Pulmonary artery endothelial cell (primary cell): Measurements from ENCODE around the gene CDC42EP2. TPM values are rescaled to one million over a fixed set of nuclear protein-coding genes. Genes with fewer than 3 reads are reported as not detected.

Source experiments
- DNase-seq: peaks from one replicate; pipeline ENCODE4 v3.0.0-alpha.2; 2011; ENCODE audit warnings: low read depth, low spot score
- total RNA-seq: library from RNA; depleted of rRNA; stranded (reverse); fragments of >200 nt; gene quantifications from 2 replicates; pipeline ENCODE4 v1.2.3, GENCODE V29; 2014

CDC42EP2 gene
- total RNA-seq, 1 donor from 2014 or later: 19.5 TPM

- DNase-seq: no peak
These were observed 41.2 kb downstream of the CDC42EP2 start for GRCh38 chr11:65355776-65356393.

- DNase-seq: no peak
These were observed 41.8 kb downstream of the CDC42EP2 start for GRCh38 chr11:65356394-65356972.

GRCh38 chr11:65357856-65358356 is 43.2 kb downstream of the CDC42EP2 start:
- no peak for DNase-seq

- no peak for DNase-seq
These were observed 47.8 kb downstream of the CDC42EP2 start for GRCh38 chr11:65362320-65362931.

GRCh38 chr11:65362966-65363365 is 48.3 kb downstream of the CDC42EP2 start:
- DNase-seq: no peak

- no peak for DNase-seq
These were observed 49.1 kb downstream of the CDC42EP2 start for GRCh38 chr11:65363770-65364169.

GRCh38 chr11:65366340-65366773 is 51.7 kb downstream of the CDC42EP2 start:
- no peak for DNase-seq

- no peak for DNase-seq
These were observed 56.0 kb downstream of the CDC42EP2 start for GRCh38 chr11:65370659-65371049.

Other genes with a start within 250 kb of the CDC42EP2 start
- gene CDCA5, start 230.8 kb upstream of the CDC42EP2 start, total RNA-seq: 9.0 and 16.0 TPM in 2 replicates
- 32.9 and 34.6 TPM in 2 replicates for gene ZFPL1, start 230.6 kb upstream of the CDC42EP2 start, total RNA-seq
- gene VPS51, start 218.7 kb upstream of the CDC42EP2 start, total RNA-seq: 174 and 190 TPM in 2 replicates
- 20.6 and 28.7 TPM in 2 replicates for gene TM7SF2, start 203.0 kb upstream of the CDC42EP2 start, total RNA-seq
- 10.0 and 11.3 TPM in 2 replicates for gene ZNHIT2, start 197.2 kb upstream of the CDC42EP2 start, total RNA-seq
- 222 and 473 TPM in 2 replicates for gene FAU, start 192.7 kb upstream of the CDC42EP2 start, total RNA-seq
- gene MRPL49, start 192.5 kb upstream of the CDC42EP2 start, total RNA-seq: 52.2 and 58.2 TPM in 2 replicates
- gene SYVN1, start 180.3 kb upstream of the CDC42EP2 start, total RNA-seq: 7.1 and 11.4 TPM in 2 replicates
- gene SPDYC, start 144.6 kb upstream of the CDC42EP2 start, total RNA-seq: not detected in 2 replicates
- gene CAPN1, start 132.9 kb upstream of the CDC42EP2 start, total RNA-seq: 151 and 203 TPM in 2 replicates
- gene POLA2, start 52.9 kb upstream of the CDC42EP2 start, total RNA-seq: 9.2 and 15.3 TPM in 2 replicates
- 24.3 and 38.3 TPM in 2 replicates for gene DPF2, start 19.0 kb downstream of the CDC42EP2 start, total RNA-seq
- 0.32 and 0.33 TPM in 2 replicates for gene TIGD3, start 39.9 kb downstream of the CDC42EP2 start, total RNA-seq
- gene SLC25A45, start 67.8 kb downstream of the CDC42EP2 start, total RNA-seq: 1.3 and 1.4 TPM in 2 replicates
- gene FRMD8, start 71.8 kb downstream of the CDC42EP2 start, total RNA-seq: 78.5 and 80.6 TPM in 2 replicates
- 64.8 and 99.3 TPM in 2 replicates for gene NEAT1, start 107.9 kb downstream of the CDC42EP2 start, total RNA-seq
- gene MALAT1, start 184.2 kb downstream of the CDC42EP2 start, total RNA-seq: 4,401 and 5,456 TPM in 2 replicates
- 60.9 and 77.9 TPM in 2 replicates for gene SCYL1, start 210.2 kb downstream of the CDC42EP2 start, total RNA-seq
- 19.4 and 23.1 TPM in 2 replicates for gene LTBP3, start 243.5 kb downstream of the CDC42EP2 start, total RNA-seq